ENCODE measurements around the gene FGF22.
"Not testable (repeated sequence)": the region's sequence is repeated elsewhere in the genome, so short reads cannot be mapped to it uniquely, and the experiment has no call there.

Gene FGF22

DNA sequence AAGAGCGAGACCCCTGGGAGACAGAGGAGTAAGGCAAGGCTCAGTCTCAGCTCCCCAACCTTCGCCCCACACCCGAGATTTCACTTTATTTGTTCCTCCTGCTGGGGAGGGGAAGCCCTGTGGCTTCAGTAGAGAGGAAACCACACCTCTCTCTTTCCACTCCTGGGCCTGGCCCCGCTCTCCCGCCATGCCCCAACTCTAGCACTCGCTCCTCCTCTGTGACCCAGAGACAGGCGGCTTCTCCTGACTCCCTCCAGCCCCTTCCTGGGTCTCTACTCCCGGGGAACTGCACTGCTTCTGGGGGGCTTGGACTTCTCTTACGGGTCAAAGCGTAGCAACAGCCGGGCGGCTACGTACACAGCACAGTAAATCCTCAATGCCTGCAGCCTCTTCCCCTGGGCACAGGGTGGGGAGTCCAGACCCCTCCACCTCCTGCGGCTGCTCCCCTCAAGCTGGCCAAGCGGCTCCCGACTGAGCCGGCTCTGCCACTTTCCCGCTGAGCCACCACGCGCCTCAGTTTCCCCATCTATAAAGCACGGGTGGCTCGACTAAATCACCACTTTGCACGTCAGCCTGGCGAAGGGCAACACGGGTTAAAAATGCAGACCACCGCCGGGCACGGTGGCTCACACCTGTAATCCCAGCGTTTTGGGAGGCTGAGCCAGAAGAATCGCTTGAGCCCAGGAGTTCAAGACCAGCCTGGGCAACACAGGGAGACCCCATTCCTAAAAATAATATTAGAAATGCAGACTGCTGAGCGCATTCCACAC, 21.9 kb downstream of the FGF22 start:
- DNase-seq = no peak

DNA sequence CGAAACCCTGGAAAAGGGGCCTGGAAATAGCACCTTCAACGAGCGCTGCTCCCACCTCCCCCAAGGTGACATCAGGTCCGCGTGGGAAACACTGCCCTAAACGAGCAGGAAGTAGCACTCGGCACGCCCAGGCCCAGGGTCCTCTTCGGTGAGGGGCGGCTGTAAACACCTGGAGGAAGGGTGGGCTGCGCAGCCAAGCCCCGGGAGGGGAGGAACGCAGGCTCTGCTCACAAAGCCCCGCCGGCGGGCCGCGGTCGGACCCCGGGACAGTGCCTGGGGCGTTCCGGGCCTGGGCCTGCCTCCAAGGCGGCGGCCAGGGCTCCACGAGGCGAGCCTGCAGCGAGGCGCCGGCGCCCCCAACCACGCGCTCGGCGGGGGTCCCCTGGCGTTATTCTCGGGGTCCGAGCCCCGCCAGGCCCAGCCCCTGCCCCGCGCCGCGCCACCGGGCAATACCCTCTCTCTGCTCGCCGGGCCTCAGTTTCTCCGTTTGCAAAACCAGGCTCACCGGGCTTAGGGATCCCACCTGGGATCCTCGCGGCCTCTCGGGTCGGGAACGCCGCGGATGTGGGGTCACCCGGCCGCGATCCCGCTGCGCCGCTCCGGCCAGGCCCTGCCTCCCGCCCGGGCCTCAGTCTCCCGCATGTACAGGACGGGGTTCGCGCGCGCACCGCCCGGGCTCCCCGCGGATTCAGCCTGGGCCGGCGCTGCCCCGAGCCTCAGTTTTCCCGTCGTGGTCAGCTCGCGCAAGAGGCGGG, 22.7 kb downstream of the FGF22 start:
- DNase-seq = peak; percentile 17

DNA sequence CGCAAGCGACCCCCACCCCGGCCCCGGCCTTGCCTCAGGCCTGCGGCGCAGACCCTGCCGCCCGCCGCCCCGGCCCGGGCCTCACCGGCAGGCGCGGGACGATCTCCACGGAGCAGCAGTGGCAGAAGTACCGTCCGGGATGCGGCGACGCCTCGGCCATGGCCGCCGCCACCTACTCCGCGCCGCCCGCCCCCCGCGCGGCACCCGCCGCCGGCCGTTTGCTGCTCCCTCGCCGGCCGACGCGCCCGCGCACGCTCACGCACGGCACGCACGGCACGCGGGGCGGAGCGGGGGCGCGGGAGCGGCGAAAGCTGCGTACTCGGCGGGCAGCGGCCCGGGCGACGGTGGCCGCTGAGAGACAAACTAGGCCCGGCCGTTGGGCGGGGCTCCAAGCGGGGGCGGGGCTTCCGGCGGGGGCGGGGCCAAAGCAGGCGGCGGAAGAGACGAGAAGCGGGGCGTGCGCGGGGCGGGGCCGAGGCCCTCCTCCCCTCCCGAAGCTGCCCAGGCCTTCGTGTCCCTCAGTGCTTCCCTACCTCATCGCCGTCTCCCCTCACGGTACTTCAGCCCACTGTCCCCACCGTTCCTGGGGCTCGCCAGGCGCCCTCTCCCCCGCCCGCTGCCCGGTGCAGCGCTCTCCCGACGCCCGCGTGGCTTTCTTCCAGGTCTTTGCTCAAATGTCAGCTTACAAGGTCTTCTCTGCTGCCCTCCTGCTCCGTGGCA, 23.4 kb downstream of the FGF22 start, which contains the start of gene RNF126:
Gene RNF126 (minus strand): TSS at position 253 of the 720 bp plus-strand sequence. CDS start 93 bp downstream, at position 160.
- peak; percentile 86 for DNase-seq

DNA sequence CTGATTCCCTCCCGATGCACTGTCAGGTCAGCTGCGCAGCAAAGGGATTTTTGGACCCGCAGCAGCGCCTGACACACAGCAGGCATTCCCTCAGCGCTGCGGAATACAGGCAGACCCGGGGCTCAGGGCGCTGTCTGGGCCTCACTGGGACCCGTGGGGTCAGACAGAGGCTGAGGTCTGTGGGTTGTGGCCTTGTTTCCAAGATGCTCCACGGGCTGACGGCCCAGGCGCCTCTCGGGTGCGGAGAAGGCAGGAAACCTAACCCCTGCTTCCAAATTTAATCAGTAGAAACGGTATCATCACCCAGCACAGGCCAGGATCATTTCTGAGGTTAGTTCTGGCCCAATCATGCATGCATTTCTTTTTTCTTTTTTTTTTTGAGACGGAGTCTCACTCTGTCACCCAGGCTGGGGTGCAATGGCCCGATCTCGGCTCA, 24.0 kb downstream of the FGF22 start:
- DNase-seq = no peak

DNA sequence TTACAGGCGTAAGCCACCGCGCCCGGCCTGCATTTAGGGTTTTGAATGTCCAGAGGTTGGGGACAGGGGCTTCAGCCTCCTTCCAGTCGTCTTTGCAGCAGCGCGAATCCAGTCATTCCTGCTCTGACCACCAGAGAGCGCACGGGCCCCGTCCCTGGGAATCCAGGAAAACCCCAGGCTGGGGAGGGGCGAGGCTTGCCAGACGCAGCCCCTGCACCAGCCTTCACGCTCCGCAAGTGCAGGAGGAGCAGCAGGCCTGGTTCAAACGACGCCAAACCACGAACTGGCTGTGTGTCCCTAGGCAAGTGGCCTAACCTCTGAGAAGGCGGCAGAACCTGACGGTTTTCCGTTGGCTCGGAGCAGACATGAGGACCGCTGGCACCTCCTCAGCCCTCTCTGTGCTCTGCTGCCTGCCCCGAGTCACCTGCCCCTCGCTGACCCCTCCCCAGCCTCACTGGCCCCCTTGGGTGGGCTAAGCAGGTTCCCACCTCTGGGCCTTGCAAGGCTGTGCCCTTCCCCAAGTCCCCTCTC, 25.3 kb downstream of the FGF22 start:
- DNase-seq = peak; percentile 77

DNA sequence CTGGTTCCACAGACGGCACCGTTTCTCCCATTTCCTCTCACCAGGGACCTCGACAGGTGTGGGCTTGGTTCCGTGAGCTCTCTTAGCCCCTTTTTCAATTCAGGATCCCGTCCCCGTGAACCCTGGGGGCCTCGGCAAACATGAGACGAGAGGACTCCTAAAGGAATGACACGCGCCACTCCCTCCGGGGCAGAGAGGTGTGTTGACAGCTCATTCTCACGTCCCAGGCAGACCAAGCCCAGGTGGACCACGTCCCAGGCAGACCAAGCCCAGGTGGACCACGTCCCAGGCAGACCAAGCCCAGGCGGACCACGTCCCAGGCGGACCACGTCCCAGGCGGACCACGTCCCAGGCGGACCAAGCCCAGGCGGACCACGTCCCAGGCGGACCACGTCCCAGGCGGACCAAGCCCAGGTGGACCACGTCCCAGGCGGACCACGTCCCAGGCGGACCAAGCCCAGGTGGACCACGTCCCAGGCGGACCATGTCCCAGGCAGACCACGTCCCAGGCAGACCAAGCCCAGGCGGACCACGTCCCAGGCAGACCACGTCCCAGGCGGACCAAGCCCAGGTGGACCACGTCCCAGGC, 27.4 kb downstream of the FGF22 start:
- not testable (repeated sequence) for DNase-seq

DNA sequence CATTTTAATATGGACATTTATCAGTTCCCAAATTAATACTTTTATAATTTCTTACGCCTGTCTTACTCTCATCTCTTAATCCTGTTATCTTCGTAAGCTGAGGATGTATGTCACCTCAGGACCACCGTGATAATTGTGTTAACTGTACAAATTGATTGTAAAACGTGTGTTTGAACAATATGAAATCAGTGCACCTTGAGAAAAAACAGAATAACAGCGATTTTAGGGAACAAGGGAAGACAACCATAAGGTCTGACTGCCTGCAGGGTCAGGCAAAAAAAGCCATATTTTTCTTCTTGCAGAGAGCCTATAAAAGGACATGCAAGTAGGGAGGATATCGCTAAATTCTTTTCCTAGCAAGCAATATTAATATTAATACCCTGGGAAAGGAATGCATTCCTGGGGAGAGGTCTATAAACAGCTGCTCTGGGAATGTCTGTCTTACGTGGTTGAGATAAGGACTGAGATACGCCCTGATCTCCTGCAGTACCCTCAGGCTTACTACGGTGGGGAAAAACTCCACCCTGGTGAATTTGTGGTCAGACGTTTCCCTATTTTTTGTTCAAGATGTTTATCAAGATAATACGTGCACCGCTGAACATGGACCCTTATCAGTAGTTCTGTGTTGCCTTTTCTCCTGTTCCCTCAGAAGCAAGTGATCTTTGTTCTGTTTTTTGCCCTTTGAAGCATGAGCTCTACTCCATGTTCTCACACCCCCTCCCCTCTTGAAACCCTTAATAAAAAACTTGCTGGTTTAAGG, 29.2 kb downstream of the FGF22 start:
- DNase-seq = not testable (repeated sequence)

DNA sequence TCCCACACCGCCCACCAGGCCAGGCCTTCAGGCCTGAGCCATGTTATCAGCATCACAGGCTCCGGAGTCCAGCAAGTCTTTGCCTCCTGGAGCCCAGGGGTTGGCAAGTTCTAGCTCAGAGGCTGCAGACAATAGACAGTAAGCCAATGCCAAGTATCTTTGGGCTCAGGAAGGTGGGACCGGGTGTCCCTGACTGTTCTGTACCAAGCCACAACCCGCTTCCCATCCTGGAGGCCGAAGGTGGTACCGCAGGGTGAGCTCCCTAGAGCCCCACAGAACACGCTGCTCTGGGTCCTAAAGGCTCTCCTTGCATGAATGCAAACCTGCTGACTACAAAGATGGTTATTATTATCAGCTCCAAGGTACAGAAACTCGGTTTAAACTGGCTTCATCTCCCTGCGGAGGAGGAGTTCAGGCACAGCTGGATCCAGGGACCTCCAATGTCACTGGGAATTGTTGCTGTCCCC, 31.0 kb downstream of the FGF22 start:
- DNase-seq = no peak

DNA sequence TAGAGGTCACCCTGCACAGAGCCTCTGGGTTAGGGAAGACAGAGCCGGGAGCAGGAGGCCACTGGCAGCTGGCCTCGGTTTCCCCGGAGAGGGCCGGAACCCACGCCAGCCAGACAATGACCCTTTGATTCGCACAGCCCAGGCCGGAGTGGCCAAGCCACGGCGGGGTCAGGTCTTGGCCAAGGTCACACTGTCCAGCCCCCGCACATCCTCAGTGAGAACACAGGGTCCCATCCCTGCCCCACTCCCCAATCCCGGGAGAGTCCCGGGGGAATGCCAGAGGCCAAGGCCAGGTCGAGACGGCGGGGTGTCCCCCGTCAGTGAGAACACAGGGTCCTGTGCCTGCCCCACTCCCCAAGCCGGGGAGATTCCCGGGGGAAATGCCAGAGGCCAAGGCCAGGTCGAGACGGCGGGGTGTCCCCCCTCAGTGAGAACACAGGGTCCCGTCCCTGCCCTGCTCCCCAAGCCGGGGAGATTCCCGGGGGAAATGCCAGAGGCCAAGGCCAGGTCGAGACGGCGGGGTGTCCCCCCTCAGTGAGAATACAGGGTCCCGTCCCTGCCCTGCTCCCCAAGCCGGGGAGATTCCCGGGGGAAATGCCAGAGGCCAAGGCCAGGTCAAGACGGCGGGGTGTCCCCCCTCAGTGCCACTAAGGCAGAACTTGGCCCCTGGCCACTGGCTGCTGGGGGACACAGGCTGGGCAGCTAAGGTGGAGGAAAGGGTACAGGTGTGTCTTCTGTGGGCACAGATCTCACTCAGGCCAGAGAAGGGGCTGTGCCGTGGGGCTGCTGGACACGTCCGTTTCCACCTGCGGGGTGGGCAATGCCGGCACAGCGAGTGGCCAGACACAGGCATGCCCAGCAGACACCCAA, 34.8 kb downstream of the FGF22 start:
- DNase-seq = no peak

DNA sequence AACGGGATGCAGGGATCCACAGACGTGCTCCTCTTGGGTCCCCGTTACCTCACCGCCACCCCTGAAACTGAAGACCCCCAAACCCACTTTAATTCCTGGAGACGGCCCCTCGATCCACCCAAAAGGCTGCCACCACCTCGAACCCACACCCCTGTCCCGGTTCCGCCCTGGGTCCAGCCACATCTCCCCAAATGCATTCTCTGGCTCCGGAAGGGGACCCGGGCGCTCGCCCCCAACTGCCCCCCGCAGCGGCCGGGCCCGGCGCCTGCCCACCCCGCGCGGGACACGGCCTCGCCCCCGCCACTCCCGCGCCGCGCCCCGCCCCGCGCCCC, 36.3 kb downstream of the FGF22 start:
- no peak for DNase-seq

DNA sequence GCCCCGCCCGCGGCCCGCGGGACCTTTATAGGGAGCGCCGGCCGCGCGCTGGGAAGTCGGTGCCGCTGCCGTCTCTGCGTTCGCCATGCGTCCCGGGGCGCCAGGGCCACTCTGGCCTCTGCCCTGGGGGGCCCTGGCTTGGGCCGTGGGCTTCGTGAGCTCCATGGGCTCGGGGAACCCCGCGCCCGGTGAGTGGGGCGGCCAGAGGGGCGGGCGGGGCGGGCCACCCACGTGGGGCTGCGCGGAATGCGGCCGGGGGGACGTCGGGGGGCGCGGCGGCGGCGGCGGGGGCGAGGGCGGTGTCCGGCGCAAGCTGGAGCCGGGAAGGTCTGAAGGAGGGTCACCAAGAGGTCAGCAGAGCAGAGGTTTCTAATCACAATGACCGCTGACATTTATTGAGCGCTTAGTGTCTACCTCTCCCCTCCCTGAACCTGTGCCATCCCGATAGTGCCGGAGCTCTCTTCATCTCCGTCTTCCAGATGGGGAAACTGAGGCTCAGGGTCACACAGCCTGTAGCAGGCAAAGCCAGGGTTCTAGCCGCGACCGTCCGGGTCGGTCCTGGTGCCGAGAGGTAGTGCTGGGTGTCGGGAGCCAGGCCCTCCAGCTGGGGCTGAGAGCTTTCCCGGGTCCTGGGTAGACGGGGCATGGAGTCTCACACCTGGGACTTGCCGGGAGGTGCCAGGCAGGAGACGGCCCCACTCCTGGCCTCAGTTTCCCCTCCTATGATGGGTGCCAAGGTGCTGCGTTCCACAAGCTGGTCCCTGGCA, 36.8 kb downstream of the FGF22 start, which contains the start of gene FSTL3:
Gene FSTL3 (plus strand): TSS at position 54 of the 767 bp plus-strand sequence. CDS start 32 bp downstream, at position 86.
- no peak for DNase-seq

DNA sequence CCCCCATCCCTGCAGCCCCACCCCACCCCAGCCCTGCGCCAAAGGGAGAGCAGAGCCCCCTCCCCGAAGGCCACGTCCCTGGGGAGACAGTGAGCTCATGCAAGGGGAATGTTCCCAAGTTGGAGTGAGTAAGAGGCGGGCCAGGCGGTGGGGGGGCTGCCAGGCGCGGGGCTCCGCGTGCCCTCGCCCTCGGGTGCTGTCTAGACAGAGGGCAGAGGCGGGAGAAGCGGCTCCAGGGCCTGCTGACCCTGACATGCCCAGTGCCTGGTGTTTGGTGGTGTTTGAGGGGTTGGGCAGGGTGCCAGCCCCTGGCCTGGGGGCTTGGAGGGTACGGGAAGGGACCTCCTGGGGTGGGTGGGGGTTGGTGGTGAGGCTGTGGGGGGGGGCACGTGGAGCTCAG, 37.5 kb downstream of the FGF22 start:
- DNase-seq = no peak

DNA sequence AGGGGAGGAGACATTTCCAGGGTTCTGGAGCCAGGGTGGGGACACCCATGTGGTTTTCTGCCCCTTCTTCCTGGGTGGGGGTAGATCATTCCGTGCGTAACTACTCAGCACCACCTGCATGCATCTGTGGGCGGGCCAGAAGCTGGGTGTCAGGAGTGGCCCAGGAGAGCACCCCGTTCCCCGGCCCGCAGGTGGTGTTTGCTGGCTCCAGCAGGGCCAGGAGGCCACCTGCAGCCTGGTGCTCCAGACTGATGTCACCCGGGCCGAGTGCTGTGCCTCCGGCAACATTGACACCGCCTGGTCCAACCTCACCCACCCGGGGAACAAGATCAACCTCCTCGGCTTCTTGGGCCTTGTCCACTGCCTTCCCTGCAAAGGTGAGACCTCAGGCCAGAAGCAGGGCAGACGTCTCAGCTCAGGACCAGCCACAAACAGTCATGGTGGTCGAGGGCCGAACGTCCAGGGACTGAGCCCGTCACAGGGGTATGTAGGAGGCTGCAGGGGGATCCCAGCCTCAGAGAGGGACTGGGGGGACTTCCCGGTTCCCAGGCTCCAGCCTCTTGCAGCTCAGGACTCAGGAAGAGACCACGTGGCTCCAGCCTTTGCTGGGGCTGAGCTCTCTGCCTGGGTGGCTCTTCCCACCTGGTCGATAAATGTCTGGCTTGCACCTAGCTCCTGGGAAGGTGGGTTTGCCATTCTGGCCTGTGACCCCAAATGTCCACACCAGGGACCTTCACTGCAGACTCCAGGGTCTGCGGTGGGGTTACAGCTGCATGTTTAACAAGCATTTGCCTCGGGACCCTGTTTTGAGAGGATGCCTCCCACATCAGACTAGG, 38.1 kb downstream of the FGF22 start:
- DNase-seq = no peak

DNA sequence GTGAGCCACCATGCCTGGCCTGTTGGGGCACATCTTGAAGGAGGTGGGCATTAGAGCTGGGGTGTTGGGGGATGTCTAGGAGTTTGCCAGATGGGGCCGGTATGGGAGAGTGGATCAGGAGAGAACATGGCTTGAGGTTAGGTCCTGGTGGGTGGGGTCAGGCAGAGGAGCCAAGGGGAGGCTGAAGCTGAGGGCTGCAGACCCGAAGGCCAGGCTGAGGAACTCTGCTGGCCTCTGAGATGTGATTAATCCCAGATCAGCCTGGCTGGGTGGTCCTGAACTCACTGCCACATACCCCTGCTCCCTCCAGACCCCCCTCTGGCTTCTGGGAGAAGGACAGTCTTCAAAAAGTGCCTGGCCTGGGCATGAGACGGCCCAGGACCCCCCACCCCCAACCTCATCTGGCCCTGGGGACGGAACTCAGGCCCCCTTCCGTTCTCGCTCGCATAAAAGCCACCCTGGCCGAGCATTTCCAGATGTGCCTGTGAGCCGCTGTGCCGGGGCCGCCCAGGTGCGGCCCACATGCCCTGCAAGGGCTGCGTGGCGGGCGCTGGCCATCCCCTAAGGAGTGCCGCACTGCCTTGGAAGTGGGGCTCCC, 39.2 kb downstream of the FGF22 start:
- no peak for DNase-seq

DNA sequence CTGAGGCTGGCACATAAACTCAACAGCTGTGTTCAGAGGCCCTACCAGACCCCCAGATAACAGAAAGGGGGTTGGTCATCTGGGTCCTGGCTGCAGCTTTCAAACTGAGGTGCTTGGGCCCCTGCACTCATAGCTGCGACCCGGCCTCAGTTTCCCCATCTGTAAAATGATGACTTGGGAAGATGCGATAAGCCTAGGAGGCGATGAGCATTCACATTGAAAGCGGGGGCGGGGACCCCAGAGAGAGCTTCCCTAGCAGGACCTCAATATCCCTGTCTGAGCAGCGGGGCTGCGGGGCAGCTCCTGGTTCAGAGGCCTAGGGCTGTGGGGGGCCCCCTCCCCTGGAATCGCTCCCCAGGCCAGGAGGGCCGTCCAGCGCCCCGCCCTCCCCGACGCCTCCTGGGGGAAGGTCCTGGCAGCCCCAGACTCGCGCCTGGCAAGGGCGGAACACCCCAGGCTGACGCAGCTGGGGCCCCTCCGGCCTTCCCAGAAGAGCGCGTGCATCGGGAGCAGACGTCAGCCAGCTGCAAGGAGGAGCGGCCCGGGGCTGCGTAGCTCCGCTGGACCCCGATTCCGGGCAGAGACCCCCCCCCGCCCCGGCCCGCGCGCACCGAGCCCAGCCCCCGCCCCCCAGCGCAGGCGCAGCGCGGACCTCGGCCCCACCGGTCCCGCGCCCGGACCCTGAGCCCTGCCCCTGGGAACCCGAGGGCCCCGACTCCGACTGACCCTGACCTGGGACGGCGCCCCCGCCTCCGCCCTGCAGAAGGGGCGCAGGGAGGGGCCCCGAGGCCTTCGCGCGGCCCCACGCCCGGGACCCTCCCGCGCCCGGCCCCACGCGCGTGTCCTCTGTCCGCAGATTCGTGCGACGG, 40.0 kb downstream of the FGF22 start:
- no peak for DNase-seq

DNA sequence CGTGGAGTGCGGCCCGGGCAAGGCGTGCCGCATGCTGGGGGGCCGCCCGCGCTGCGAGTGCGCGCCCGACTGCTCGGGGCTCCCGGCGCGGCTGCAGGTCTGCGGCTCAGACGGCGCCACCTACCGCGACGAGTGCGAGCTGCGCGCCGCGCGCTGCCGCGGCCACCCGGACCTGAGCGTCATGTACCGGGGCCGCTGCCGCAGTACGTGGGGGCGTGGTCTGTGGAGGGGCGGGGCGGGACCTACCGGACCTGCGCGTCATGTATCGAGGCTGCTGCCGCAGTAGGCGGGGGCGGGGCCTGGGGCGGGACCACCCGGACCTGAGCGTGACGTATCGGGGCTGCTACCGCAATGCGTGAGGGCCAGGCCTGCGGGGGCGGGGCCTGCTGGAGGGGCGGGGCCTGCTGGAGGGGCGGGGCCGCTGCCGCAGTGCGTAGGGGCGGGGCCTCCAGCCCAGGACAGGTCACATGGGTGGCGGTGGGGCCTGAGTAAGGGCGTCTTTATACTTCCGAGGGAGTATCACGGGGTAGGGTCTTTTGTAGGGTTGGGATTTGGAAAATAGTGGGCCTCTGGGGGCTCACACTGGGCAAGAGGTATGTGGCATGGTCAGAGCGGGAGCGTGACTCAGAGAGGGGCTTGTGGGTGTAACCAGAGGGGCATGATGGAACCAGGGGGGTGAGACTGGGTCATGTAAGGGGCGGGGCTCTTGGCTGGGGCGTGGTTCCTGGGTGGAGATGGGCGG, 40.8 kb downstream of the FGF22 start:
- peak; percentile 95 for DNase-seq

Data from NCI-H1105 (cell line).